ENCODE results near the gene RXRA.

Gene RXRA

GRCh38 chr9:134461426-134461982 lies 135.2 kb downstream of the RXRA start:
- no peak overlapping the region for H3K9ac ChIP-seq (ENCODE audit: low read depth, low read length)
- H3K36me3 ChIP-seq (ENCODE audit: insufficient read depth, low read length): no peaks in the 10 kb centered on the region
- H3K4me1 ChIP-seq (ENCODE audit: control insufficient read depth, insufficient read depth, low read length): peaks cover 8% of the 10 kb centered on the region
- H3K4me3 ChIP-seq (ENCODE audit: low read length): no peak overlapping the region
- no peaks in the 10 kb centered on the region for H3K27me3 ChIP-seq (ENCODE audit: control insufficient read depth, insufficient read depth, low read length)
- no peak overlapping the region for H3K4me2 ChIP-seq (ENCODE audit: low read length)
- peaks cover 3% of the 10 kb centered on the region for H3K9me3 ChIP-seq (replicated peaks; ENCODE audit: low read length)

GRCh38 chr9:134462318-134462717 lies 136.1 kb downstream of the RXRA start:
- no peaks in the 10 kb centered on the region for H3K36me3 ChIP-seq (ENCODE audit: insufficient read depth, low read length)
- H3K9ac ChIP-seq (ENCODE audit: low read depth, low read length): no peak overlapping the region

GRCh38 chr9:134463280-134463679 lies 137.0 kb downstream of the RXRA start:
- Histone ChIP-seq H3K9me3 (replicated peaks; ENCODE audit: low read length) (peaks cover 3% of the 10 kb centered on the region), H3K4me1 (ENCODE audit: control insufficient read depth, insufficient read depth, low read length) (no peaks in the 10 kb centered on the region), H3K27me3 (ENCODE audit: control insufficient read depth, insufficient read depth, low read length) (no peaks in the 10 kb centered on the region), H3K4me2 (ENCODE audit: low read length) (no peak overlapping the region), H3K36me3 (ENCODE audit: insufficient read depth, low read length) (no peaks in the 10 kb centered on the region), H3K4me3 (ENCODE audit: low read length) (no peak overlapping the region), H3K9ac (ENCODE audit: low read depth, low read length) (no peak overlapping the region)

More at GRCh38 chr9:134462318-134462717, 136.1 kb downstream of the RXRA start:
- Histone ChIP-seq H3K27me3 (ENCODE audit: control insufficient read depth, insufficient read depth, low read length) (no peaks in the 10 kb centered on the region), H3K4me2 (ENCODE audit: low read length) (no peak overlapping the region), H3K4me3 (ENCODE audit: low read length) (no peak overlapping the region), H3K4me1 (ENCODE audit: control insufficient read depth, insufficient read depth, low read length) (no peaks in the 10 kb centered on the region), H3K9me3 (replicated peaks; ENCODE audit: low read length) (peaks cover 3% of the 10 kb centered on the region)

- Histone ChIP-seq H3K27me3 (ENCODE audit: control insufficient read depth, insufficient read depth, low read length) (no peaks in the 10 kb centered on the region), H3K4me3 (ENCODE audit: low read length) (no peak overlapping the region), H3K36me3 (ENCODE audit: insufficient read depth, low read length) (no peaks in the 10 kb centered on the region), H3K4me1 (ENCODE audit: control insufficient read depth, insufficient read depth, low read length) (no peaks in the 10 kb centered on the region), H3K4me2 (ENCODE audit: low read length) (no peak overlapping the region), H3K9me3 (replicated peaks; ENCODE audit: low read length) (no peaks in the 10 kb centered on the region), H3K9ac (ENCODE audit: low read depth, low read length) (no peak overlapping the region)
Measured at GRCh38 chr9:134466869-134467616, 140.8 kb downstream of the RXRA start.

- H3K27me3 ChIP-seq (ENCODE audit: control insufficient read depth, insufficient read depth, low read length): no peaks in the 10 kb centered on the region
- H3K4me1 ChIP-seq (ENCODE audit: control insufficient read depth, insufficient read depth, low read length): no peaks in the 10 kb centered on the region
- H3K4me3 ChIP-seq (ENCODE audit: low read length): no peak overlapping the region
- no peak overlapping the region for H3K4me2 ChIP-seq (ENCODE audit: low read length)
- H3K36me3 ChIP-seq (ENCODE audit: insufficient read depth, low read length): no peaks in the 10 kb centered on the region
- no peaks in the 10 kb centered on the region for H3K9me3 ChIP-seq (replicated peaks; ENCODE audit: low read length)
- H3K9ac ChIP-seq (ENCODE audit: low read depth, low read length): no peak overlapping the region
Measured at GRCh38 chr9:134468358-134468757, 142.1 kb downstream of the RXRA start.

- Histone ChIP-seq H3K4me3 (ENCODE audit: low read length) (no peak overlapping the region), H3K9me3 (replicated peaks; ENCODE audit: low read length) (no peaks in the 10 kb centered on the region), H3K4me1 (ENCODE audit: control insufficient read depth, insufficient read depth, low read length) (peaks cover 8% of the 10 kb centered on the region), H3K36me3 (ENCODE audit: insufficient read depth, low read length) (no peaks in the 10 kb centered on the region), H3K9ac (ENCODE audit: low read depth, low read length) (no peak overlapping the region), H3K4me2 (ENCODE audit: low read length) (no peak overlapping the region), H3K27me3 (ENCODE audit: control insufficient read depth, insufficient read depth, low read length) (no peaks in the 10 kb centered on the region)
Measured at GRCh38 chr9:134469041-134469875, 143.0 kb downstream of the RXRA start.

GRCh38 chr9:134472256-134472655 lies 146.0 kb downstream of the RXRA start:
- peaks cover 24% of the 10 kb centered on the region for H3K4me1 ChIP-seq (ENCODE audit: control insufficient read depth, insufficient read depth, low read length)
- no peaks in the 10 kb centered on the region for H3K9me3 ChIP-seq (replicated peaks; ENCODE audit: low read length)
- no peaks in the 10 kb centered on the region for H3K36me3 ChIP-seq (ENCODE audit: insufficient read depth, low read length)
- H3K9ac ChIP-seq (ENCODE audit: low read depth, low read length): no peak overlapping the region
- no peak overlapping the region for H3K4me2 ChIP-seq (ENCODE audit: low read length)
- no peaks in the 10 kb centered on the region for H3K27me3 ChIP-seq (ENCODE audit: control insufficient read depth, insufficient read depth, low read length)
- H3K4me3 ChIP-seq (ENCODE audit: low read length): no peak overlapping the region

- H3K4me2 ChIP-seq (ENCODE audit: low read length): no peak overlapping the region
- H3K9me3 ChIP-seq (replicated peaks; ENCODE audit: low read length): no peaks in the 10 kb centered on the region
- no peaks in the 10 kb centered on the region for H3K27me3 ChIP-seq (ENCODE audit: control insufficient read depth, insufficient read depth, low read length)
- no peaks in the 10 kb centered on the region for H3K36me3 ChIP-seq (ENCODE audit: insufficient read depth, low read length)
- peaks cover 32% of the 10 kb centered on the region for H3K4me1 ChIP-seq (ENCODE audit: control insufficient read depth, insufficient read depth, low read length)
- no peak overlapping the region for H3K9ac ChIP-seq (ENCODE audit: low read depth, low read length)
- no peak overlapping the region for H3K4me3 ChIP-seq (ENCODE audit: low read length)
Measured at GRCh38 chr9:134473141-134474054, 147.1 kb downstream of the RXRA start.

GRCh38 chr9:134474055-134474370 lies 147.8 kb downstream of the RXRA start:
- Histone ChIP-seq H3K4me1 (ENCODE audit: control insufficient read depth, insufficient read depth, low read length) (peaks cover 32% of the 10 kb centered on the region), H3K4me3 (ENCODE audit: low read length) (no peak overlapping the region), H3K4me2 (ENCODE audit: low read length) (no peak overlapping the region), H3K9me3 (replicated peaks; ENCODE audit: low read length) (no peaks in the 10 kb centered on the region), H3K36me3 (ENCODE audit: insufficient read depth, low read length) (no peaks in the 10 kb centered on the region), H3K9ac (ENCODE audit: low read depth, low read length) (no peak overlapping the region), H3K27me3 (ENCODE audit: control insufficient read depth, insufficient read depth, low read length) (no peaks in the 10 kb centered on the region)

- Histone ChIP-seq H3K36me3 (ENCODE audit: insufficient read depth, low read length) (no peaks in the 10 kb centered on the region), H3K4me3 (ENCODE audit: low read length) (no peak overlapping the region), H3K9me3 (replicated peaks; ENCODE audit: low read length) (no peaks in the 10 kb centered on the region), H3K9ac (ENCODE audit: low read depth, low read length) (peak overlapping the region; percentile 72), H3K4me1 (ENCODE audit: control insufficient read depth, insufficient read depth, low read length) (peaks cover 32% of the 10 kb centered on the region), H3K27me3 (ENCODE audit: control insufficient read depth, insufficient read depth, low read length) (no peaks in the 10 kb centered on the region), H3K4me2 (ENCODE audit: low read length) (peak overlapping the region; percentile 0)
Measured at GRCh38 chr9:134475011-134475790, 148.9 kb downstream of the RXRA start.

All from skeletal muscle satellite cell (primary cell).